Nucleus accumbens (tissue), 56 donors: ENCODE results near the gene LELP1.
"Not testable (repeated sequence)": the region's sequence is repeated elsewhere in the genome, so short reads cannot be mapped to it uniquely, and the experiment has no call there.

Source experiments
- DNase-seq, 56 donors: peaks; one replicate each; lab custom pipeline; 2025; lab: John Stamatoyannopoulos, UW

The LELP1 gene

GRCh38 chr1:153203130-153203529 is at the start of gene LELP1:
Gene LELP1, plus strand, starts transcription at chr1:153203430. Its CDS starts 1,278 bp downstream, at chr1:153204708.
- no peak for DNase-seq

- no peak for DNase-seq
These were observed 47.7 kb upstream of the LELP1 start for GRCh38 chr1:153155541-153155940.

- no peak for DNase-seq
These were observed 34.5 kb upstream of the LELP1 start for GRCh38 chr1:153168686-153169085.

GRCh38 chr1:153174624-153175023 is 28.6 kb upstream of the LELP1 start:
- no peak for DNase-seq

GRCh38 chr1:153178922-153179321 is 24.3 kb upstream of the LELP1 start:
- no peak for DNase-seq

- no peak for DNase-seq
These were observed 22.7 kb upstream of the LELP1 start for GRCh38 chr1:153180556-153180955.

GRCh38 chr1:153188301-153188700 is 14.9 kb upstream of the LELP1 start:
- DNase-seq: not testable (repeated sequence)

GRCh38 chr1:153190373-153190772 is 12.9 kb upstream of the LELP1 start:
- DNase-seq: no peak

GRCh38 chr1:153192697-153193096 is 10.5 kb upstream of the LELP1 start:
- DNase-seq: no peak

GRCh38 chr1:153194331-153195050 is 8.7 kb upstream of the LELP1 start:
- DNase-seq: no peak

GRCh38 chr1:153195216-153195615 is 8.0 kb upstream of the LELP1 start:
- DNase-seq: no peak

- no peak for DNase-seq
These were observed 1.2 kb upstream of the LELP1 start for GRCh38 chr1:153202006-153202405.

GRCh38 chr1:153206631-153207030 is 3.4 kb downstream of the LELP1 start:
- DNase-seq: no peak

- no peak for DNase-seq
These were observed 7.0 kb downstream of the LELP1 start for GRCh38 chr1:153210206-153210605.

- DNase-seq: no peak
These were observed 9.0 kb downstream of the LELP1 start for GRCh38 chr1:153212201-153212600.

- no peak for DNase-seq
These were observed 10.3 kb downstream of the LELP1 start for GRCh38 chr1:153213519-153213918.

- DNase-seq: no peak
These were observed 14.0 kb downstream of the LELP1 start, which contains the start of gene PRR9 for GRCh38 chr1:153217212-153217611. Gene PRR9, plus strand, starts transcription at chr1:153217584. Its CDS starts 561 bp downstream, at chr1:153218145.

- no peak for DNase-seq
These were observed 14.7 kb downstream of the LELP1 start for GRCh38 chr1:153217744-153218416.

GRCh38 chr1:153220606-153221303 is 17.5 kb downstream of the LELP1 start:
- DNase-seq: peak in 26 of 56 donors; percentile 2 to 55 (median 19)

- DNase-seq: peak in 48 of 56 donors; percentile 2 to 78 (median 40)
These were observed 20.0 kb downstream of the LELP1 start for GRCh38 chr1:153223040-153223891.
